Subcutaneous abdominal adipose tissue (tissue), 5 donors: ENCODE measurements around the gene ART4.

Source experiments
- H3K27ac ChIP-seq: one replicate; pipeline ENCODE4 v1.7.0; 2013; ENCODE audit warnings: low read depth, mild to moderate bottlenecking, inconsistent platforms, low read length, moderate library complexity
- H3K27me3 ChIP-seq, 5 donors: one replicate each; pipeline ENCODE4 v1.7.0; 2013; ENCODE audit warnings: low read length in 5 of 5, inconsistent platforms in 1 of 5; ENCODE audit not compliant: control insufficient read depth in 5 of 5, insufficient read depth in 4 of 5
- H3K36me3 ChIP-seq, 5 donors: one replicate each; pipeline ENCODE4 v1.7.0; 2013; ENCODE audit warnings: low read length in 5 of 5; ENCODE audit not compliant: control insufficient read depth in 5 of 5, insufficient read depth in 5 of 5
- H3K4me1 ChIP-seq, 5 donors: one replicate each; pipeline ENCODE4 v1.7.0; 2013; ENCODE audit warnings: low read length in 5 of 5, mild to moderate bottlenecking in 3 of 5, moderate library complexity in 1 of 5; ENCODE audit not compliant: control insufficient read depth in 5 of 5, insufficient read depth in 5 of 5
- H3K4me3 ChIP-seq, 5 donors: one replicate each; pipeline ENCODE4 v1.7.0; 2013; ENCODE audit warnings: low read length in 5 of 5, low read depth in 1 of 5
- H3K9ac ChIP-seq, 5 donors: one replicate each; pipeline ENCODE4 v1.7.0; 2013; ENCODE audit warnings: low read length in 5 of 5, mild to moderate bottlenecking in 4 of 5, moderate library complexity in 3 of 5
- H3K9me3 ChIP-seq, 5 donors: one replicate each; pipeline ENCODE4 v1.7.0; 2013; ENCODE audit warnings: low read length in 5 of 5; ENCODE audit not compliant: control insufficient read depth in 5 of 5
- donor health status: healthy.
- donor health status: healthy.
- donor health status: healthy.
- donor health status: healthy.
- donor health status: healthy.

Gene ART4

GRCh38 chr12:14878488-14878887, 35.2 kb upstream of the ART4 start:
- H3K4me3 ChIP-seq, result no peak overlapping the region
- H3K27me3 ChIP-seq, result no peaks in the 10 kb centered on the region
- no peak overlapping the region for H3K27ac ChIP-seq
- peaks cover 0 to 7% (median 0%) of the 10 kb centered on the region in 5 donors for H3K36me3 ChIP-seq
- H3K9me3 ChIP-seq, result no peaks in the 10 kb centered on the region
- H3K4me1 ChIP-seq, result peaks cover 0 to 12% (median 0%) of the 10 kb centered on the region in 5 donors
- H3K9ac ChIP-seq, result no peak overlapping the region

DNA sequence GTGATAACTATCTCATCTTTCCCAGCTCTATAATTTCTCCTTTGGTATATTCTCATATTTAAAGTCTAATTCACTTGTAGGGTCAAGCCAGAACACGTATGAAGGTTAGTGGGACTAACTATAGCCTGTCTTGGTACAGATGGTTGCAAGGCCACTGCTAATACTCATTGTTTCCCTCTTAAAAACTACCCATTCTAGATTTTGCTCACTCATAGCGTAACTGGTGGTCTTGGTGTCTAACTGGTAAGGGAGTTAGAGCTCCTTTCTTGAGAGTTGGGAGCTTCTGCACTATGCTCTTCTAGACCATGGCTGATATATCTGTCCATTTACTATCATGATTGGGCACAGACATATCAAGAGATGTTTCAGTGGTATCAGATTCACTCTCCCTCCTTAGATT, 33.5 kb upstream of the ART4 start:
- Histone ChIP-seq H3K36me3 (peaks cover 0 to 4% (median 0%) of the 10 kb centered on the region in 5 donors), H3K27ac (no peak overlapping the region), H3K9ac (no peak overlapping the region), H3K9me3 (no peaks in the 10 kb centered on the region), H3K4me3 (no peak overlapping the region), H3K27me3 (no peaks in the 10 kb centered on the region), H3K4me1 (peaks cover 0 to 12% (median 0%) of the 10 kb centered on the region in 5 donors)

- Histone ChIP-seq H3K27me3 (no peaks in the 10 kb centered on the region), H3K9me3 (no peaks in the 10 kb centered on the region), H3K4me1 (peaks cover 0 to 9% (median 0%) of the 10 kb centered on the region in 5 donors), H3K36me3 (no peaks in the 10 kb centered on the region), H3K27ac (no peak overlapping the region), H3K4me3 (no peak overlapping the region), H3K9ac (no peak overlapping the region)
Observed at GRCh38 chr12:14874882-14875281, 31.6 kb upstream of the ART4 start.

DNA sequence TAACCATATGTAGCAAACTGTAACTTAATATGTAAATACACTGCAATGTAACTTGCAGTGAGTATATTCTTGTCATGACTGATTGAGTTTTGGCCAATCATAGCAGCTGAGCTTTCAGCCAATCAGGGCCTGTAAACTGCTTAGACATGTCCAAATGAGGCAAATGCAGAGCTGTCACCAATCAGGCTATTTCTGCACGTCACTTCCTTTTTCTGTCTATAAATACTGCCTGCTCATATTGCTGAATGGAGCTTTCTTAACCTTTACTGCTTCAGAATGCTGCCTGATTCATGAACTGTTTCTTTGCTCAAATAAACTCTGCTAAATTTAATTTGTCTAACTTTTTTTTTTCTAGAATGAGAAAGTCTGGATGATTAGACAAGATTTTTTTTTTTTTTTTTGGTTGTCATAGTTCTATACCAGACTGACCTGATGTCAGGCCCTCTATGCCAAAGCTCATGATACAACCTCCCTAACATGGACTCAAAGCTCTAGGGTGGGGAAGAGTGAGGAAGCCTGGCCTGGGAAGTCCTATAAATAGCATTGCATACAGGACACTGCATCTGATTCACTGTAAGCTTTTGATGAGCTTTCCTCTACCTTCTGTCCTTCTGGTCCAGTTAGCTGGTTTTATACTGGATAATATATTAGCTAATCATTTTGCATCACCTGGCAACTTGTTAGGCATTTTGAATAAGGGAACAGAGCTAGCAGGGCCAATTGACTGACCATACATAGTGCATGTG, 30.3 kb upstream of the ART4 start:
- Histone ChIP-seq H3K9ac (no peak overlapping the region), H3K27me3 (no peaks in the 10 kb centered on the region), H3K4me1 (no peaks in the 10 kb centered on the region), H3K4me3 (no peak overlapping the region), H3K27ac (no peak overlapping the region), H3K36me3 (no peaks in the 10 kb centered on the region), H3K9me3 (no peaks in the 10 kb centered on the region)

DNA sequence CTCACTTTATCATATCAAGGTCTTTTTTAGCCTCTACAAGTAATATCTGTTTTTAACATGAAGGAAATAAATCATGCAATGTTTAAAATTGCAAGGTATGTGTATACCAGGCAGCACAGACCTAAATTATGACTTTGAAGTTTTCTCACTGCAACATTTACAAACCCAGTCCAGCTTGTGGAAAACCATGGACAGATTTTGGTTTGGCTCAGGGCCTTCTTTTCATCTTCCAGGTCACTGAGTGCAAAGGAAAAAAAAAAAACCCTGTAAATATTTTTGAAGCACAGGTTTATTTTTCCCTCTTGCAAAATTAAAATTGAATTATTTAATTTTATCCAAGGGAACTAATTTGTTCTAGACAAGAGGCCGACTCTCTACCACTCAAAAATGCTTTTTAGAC, 28.6 kb upstream of the ART4 start:
- Histone ChIP-seq H3K9me3 (peaks cover 0 to 4% (median 0%) of the 10 kb centered on the region in 5 donors), H3K9ac (no peak overlapping the region), H3K27me3 (no peaks in the 10 kb centered on the region), H3K4me3 (no peak overlapping the region), H3K36me3 (no peaks in the 10 kb centered on the region), H3K4me1 (no peaks in the 10 kb centered on the region), H3K27ac (no peak overlapping the region)

- no peaks in the 10 kb centered on the region for H3K4me1 ChIP-seq
- H3K9me3 ChIP-seq, result peaks cover 0 to 5% (median 0%) of the 10 kb centered on the region in 5 donors
- no peak overlapping the region for H3K9ac ChIP-seq
- H3K36me3 ChIP-seq, result no peaks in the 10 kb centered on the region
- H3K27me3 ChIP-seq, result no peaks in the 10 kb centered on the region
- H3K27ac ChIP-seq, result no peak overlapping the region
- H3K4me3 ChIP-seq, result no peak overlapping the region
Observed at GRCh38 chr12:14871247-14871646, 27.9 kb upstream of the ART4 start.

DNA sequence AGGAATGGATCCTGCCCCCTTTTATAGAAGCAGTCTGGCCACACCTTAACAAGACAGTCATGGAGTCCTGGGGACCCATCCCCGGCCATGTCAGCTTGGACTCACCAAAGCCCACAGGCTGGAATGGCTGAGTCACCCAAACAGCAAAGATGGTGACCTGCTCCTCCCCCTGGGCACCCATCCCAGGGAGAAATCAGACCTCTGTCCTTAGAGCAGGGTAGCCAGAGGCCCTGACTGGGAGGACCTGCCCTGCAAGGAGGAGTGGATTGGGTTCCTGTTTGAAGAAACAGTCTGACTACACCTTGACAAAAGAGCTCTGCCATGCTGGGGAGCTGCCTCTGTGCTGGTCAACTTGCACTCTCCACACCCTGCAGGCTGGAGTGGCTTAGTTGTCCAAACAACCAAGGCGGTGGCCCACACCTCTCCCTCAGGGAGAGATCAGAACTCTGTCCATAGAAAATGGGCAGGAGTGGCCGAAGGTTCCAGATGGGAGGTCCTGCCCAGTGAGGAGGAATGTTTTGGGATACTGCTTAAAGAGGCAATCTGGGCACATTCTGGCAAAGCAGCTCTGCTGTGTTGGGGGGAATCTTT, 25.7 kb upstream of the ART4 start:
- Histone ChIP-seq H3K9me3 (peaks cover 0 to 5% (median 0%) of the 10 kb centered on the region in 5 donors), H3K9ac (no peak overlapping the region), H3K27ac (no peak overlapping the region), H3K4me1 (no peaks in the 10 kb centered on the region), H3K36me3 (no peaks in the 10 kb centered on the region), H3K4me3 (no peak overlapping the region), H3K27me3 (no peaks in the 10 kb centered on the region)

DNA sequence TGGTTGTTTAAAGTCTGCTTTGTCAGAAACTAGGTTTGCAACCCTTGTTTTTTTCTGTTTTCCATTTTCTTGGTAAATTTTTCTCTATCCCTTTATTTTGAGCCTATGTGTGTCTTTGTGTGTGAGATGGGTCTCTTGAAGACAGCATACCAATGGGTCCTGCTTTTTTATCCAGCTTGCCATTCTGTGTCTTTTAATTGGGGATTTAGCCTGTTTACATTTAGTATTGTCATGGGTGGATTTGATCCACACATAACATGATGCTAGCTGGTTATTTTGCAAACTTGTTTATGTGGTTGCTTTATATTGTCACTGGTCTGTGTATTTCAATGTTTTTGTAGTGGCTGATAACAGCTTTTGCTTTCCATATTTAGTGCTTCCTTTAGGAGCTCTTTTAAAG, 17.2 kb upstream of the ART4 start:
- Histone ChIP-seq H3K27ac (no peak overlapping the region), H3K4me3 (peak overlapping the region in 1 of 5 donors; percentile 22), H3K9ac (no peak overlapping the region), H3K36me3 (no peaks in the 10 kb centered on the region), H3K9me3 (peaks cover 0 to 14% (median 3%) of the 10 kb centered on the region in 5 donors), H3K27me3 (no peaks in the 10 kb centered on the region), H3K4me1 (no peaks in the 10 kb centered on the region)

- Histone ChIP-seq H3K9me3 (peaks cover 0 to 14% (median 3%) of the 10 kb centered on the region in 5 donors), H3K27ac (no peak overlapping the region), H3K9ac (no peak overlapping the region), H3K36me3 (no peaks in the 10 kb centered on the region), H3K27me3 (no peaks in the 10 kb centered on the region), H3K4me3 (no peak overlapping the region), H3K4me1 (peaks cover 0 to 10% (median 0%) of the 10 kb centered on the region in 5 donors)
Observed at GRCh38 chr12:14858513-14858912, 15.2 kb upstream of the ART4 start.

DNA sequence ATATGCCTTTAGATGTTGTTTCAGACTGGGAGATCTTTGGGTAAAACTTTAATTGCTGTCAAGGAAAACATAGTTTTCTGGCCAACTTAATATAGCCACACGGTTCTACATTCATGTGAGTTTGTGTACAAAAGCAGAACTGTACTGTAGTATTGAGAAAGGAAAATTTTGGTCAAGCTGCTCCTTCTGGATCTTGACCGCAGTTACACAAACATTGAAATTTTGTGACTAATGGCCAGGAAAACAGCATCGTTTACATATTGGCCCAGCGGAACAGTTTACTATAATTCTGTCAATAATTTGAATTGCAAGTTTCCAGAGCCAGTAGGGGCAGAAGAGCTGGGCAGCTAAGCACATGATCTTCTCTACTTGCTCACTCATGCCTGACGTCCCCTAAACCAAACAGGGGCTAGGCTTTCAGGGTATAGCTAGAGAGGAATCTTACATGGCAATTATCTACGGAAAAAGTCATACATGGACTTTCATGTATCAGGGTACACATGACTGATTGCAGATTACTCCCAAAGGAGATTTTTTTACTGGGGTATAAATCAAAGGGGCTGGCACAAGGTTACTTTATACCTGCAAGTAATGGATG, 11.4 kb upstream of the ART4 start:
- H3K9me3 ChIP-seq, result peaks cover 0 to 7% (median 0%) of the 10 kb centered on the region in 5 donors
- no peaks in the 10 kb centered on the region for H3K27me3 ChIP-seq
- H3K27ac ChIP-seq, result peak overlapping the region; percentile 9
- H3K4me1 ChIP-seq, result peaks cover 0 to 10% (median 0%) of the 10 kb centered on the region in 5 donors
- H3K36me3 ChIP-seq, result no peaks in the 10 kb centered on the region
- no peak overlapping the region for H3K4me3 ChIP-seq
- H3K9ac ChIP-seq, result no peak overlapping the region
